ENCODE measurements around the gene MRGPRF.

The MRGPRF gene

DNA sequence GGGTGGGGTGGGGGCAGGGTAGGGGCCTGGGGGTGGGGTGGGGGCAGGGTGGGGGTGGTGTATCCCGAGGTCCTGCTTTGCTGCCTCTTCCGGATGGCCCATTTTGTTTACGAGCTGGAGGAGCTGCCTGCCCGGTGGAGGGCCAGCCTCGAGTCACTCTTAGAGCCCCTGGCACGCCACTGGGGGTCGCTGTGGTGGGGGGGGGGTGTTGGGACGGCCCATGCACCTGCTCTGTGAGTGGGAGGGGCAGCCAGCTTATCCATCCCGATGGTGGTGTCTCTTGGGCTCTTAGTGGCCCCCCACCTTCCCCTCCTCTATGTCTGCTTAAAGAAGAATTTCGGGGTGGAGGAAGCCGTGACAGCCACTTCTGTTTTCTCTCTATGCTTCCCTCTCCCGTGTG is 56.9 kb downstream of the MRGPRF start:
- no peak overlapping the region for H3K4me3 ChIP-seq (ENCODE audit: low read length)
- DNase-seq (ENCODE audit: low read depth, low spot score) = no peak

DNA sequence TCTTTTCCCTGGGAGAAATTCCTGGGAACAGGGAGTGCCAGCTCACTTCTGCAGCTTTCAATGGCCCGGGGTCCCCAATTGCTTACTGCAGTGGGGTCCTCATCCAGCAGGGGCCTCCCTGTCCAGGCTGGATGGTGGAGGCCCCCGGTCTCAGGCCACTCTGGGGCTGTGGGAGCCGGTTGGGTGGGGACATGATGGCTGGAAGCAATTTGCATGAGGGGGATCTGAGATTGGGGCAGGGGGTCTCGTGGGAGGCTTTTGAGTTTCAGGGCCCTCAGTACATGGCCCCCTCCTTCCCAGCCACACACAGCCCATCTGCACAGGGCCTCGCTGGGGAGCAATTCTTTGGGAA is 57.5 kb downstream of the MRGPRF start:
- no peak overlapping the region for H3K4me3 ChIP-seq (ENCODE audit: low read length)
- DNase-seq (ENCODE audit: low read depth, low spot score) = no peak

- DNase-seq (ENCODE audit: low read depth, low spot score) = no peak
- H3K4me3 ChIP-seq (ENCODE audit: low read length) = no peak overlapping the region
These were observed 58.0 kb downstream of the MRGPRF start for GRCh38 chr11:68954836-68955606.
